Measurements from ENCODE around the gene TPSG1.
A peak's percentile ranks its signal among the peaks of the same experiment; 100 is the strongest.
"Not testable (repeated sequence)": the region's sequence is repeated elsewhere in the genome, so short reads cannot be mapped to it uniquely, and the experiment has no call there.

Gene TPSG1

GRCh38 chr16:1193143-1193824 lies 31.8 kb downstream of the TPSG1 start:
- no peak for DNase-seq

- no peak for DNase-seq
These were observed 32.5 kb downstream of the TPSG1 start for GRCh38 chr16:1192384-1193073.

- not testable (repeated sequence) for DNase-seq
These were observed 34.3 kb downstream of the TPSG1 start for GRCh38 chr16:1190789-1191188.

GRCh38 chr16:1189455-1189854 lies 35.6 kb downstream of the TPSG1 start:
- no peak for DNase-seq

GRCh38 chr16:1188432-1189189 lies 36.5 kb downstream of the TPSG1 start:
- DNase-seq, result peak; percentile 37

- DNase-seq, result not testable (repeated sequence)
These were observed 39.4 kb downstream of the TPSG1 start for GRCh38 chr16:1185460-1186207.

- DNase-seq, result no peak
These were observed 40.1 kb downstream of the TPSG1 start for GRCh38 chr16:1184980-1185379.

GRCh38 chr16:1184156-1184868 lies 40.8 kb downstream of the TPSG1 start:
- DNase-seq, result no peak

GRCh38 chr16:1182950-1183907 lies 41.8 kb downstream of the TPSG1 start:
- DNase-seq, result no peak

- no peak for DNase-seq
These were observed 42.8 kb downstream of the TPSG1 start for GRCh38 chr16:1182316-1182671.

GRCh38 chr16:1181404-1182315 lies 43.4 kb downstream of the TPSG1 start:
- no peak for DNase-seq

- DNase-seq, result no peak
These were observed 44.3 kb downstream of the TPSG1 start for GRCh38 chr16:1180549-1181403.

GRCh38 chr16:1178295-1178910 lies 46.7 kb downstream of the TPSG1 start:
- no peak for DNase-seq

GRCh38 chr16:1177750-1178149 lies 47.3 kb downstream of the TPSG1 start:
- DNase-seq, result no peak

- DNase-seq, result no peak
These were observed 48.0 kb downstream of the TPSG1 start for GRCh38 chr16:1177053-1177452.

GRCh38 chr16:1176280-1176897 lies 48.7 kb downstream of the TPSG1 start:
- DNase-seq, result no peak

- no peak for DNase-seq
These were observed 49.3 kb downstream of the TPSG1 start for GRCh38 chr16:1175566-1176279.

All from effector CD4-positive, alpha-beta T cell (primary cell).